ENCODE results near the gene RFX2. TPM values are rescaled to one million over a fixed set of nuclear protein-coding genes. Genes with fewer than 3 reads are reported as not detected.

The RFX2 gene
- total RNA-seq, 6 experiments from 2014 or later, result 1.6 to 2.9 (median 1.9) TPM

DNA sequence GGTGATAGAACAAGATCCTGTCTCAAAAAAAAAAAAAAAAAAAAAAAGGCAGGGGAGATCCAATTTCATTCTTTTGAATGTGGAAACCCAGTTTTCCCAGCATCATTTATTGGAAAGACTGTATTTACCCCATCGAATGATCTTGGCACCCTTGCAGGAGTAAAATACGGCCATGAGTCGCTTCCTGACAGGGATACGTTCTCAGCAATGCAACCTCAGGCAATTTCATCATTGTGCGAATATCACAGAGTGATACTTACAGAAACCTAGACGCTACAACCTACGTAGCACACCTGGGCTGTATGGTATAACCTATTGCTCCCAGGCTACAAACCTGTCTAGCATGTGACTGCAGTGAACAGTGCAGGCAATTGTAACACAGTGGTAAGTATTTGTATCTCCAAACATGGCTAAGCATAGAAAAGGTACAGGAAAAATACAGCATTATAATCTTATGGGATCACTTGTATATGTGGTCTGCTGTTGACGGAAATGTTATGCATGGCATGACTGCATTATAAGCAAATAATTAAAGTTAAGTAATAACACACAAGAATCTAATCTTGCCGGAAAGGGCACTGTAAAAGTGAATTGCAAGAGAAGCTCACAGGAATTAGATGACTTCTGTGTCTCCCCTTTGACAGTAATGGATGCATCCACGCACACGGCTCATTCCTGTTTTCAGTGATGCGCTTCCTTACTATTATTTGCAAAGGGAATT, 24.1 kb downstream of the RFX2 start:
- DNase-seq (no peak), ATAC-seq (no peak)
- TF ChIP-seq POLR2A (IDR thresholded peaks at IDR 0.05), result no peak
- TF ChIP-seq, protein P1, sequence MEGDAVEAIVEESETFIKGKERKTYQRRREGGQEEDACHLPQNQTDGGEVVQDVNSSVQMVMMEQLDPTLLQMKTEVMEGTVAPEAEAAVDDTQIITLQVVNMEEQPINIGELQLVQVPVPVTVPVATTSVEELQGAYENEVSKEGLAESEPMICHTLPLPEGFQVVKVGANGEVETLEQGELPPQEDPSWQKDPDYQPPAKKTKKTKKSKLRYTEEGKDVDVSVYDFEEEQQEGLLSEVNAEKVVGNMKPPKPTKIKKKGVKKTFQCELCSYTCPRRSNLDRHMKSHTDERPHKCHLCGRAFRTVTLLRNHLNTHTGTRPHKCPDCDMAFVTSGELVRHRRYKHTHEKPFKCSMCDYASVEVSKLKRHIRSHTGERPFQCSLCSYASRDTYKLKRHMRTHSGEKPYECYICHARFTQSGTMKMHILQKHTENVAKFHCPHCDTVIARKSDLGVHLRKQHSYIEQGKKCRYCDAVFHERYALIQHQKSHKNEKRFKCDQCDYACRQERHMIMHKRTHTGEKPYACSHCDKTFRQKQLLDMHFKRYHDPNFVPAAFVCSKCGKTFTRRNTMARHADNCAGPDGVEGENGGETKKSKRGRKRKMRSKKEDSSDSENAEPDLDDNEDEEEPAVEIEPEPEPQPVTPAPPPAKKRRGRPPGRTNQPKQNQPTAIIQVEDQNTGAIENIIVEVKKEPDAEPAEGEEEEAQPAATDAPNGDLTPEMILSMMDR (IDR thresholded peaks at IDR 0.05), result no peak
- Histone ChIP-seq H3K4me3 (no peak overlapping the region), H3K9me3 (no peaks in the 10 kb centered on the region), H3K27me3 (no peaks in the 10 kb centered on the region), H3K27ac (no peak overlapping the region), H3K4me1 (peaks cover 0 to 13% (median 1%) of the 10 kb centered on the region in 4 donors), H3K36me3 (no peaks in the 10 kb centered on the region)
- intact Hi-C loops (cut with DNase I), result no loop called here
- 82% methylated on average over 10 of the region's 12 CpGs for WGBS (ENCODE audit: insufficient coverage, low coverage, low lambda C conversion rate, missing lambda C conversion rate)

GRCh38 chr19:6084821-6085220, 25.5 kb downstream of the RFX2 start:
- Histone ChIP-seq H3K4me3 (no peak overlapping the region), H3K4me1 (peaks cover 0 to 13% (median 1%) of the 10 kb centered on the region in 4 donors), H3K36me3 (no peaks in the 10 kb centered on the region), H3K27me3 (no peaks in the 10 kb centered on the region), H3K27ac (no peak overlapping the region), H3K9me3 (no peaks in the 10 kb centered on the region)
- DNase-seq, result no peak
- WGBS (ENCODE audit: insufficient coverage, low coverage, low lambda C conversion rate, missing lambda C conversion rate), result 92% methylated on average over 2 of the region's 2 CpGs
- intact Hi-C loops (cut with DNase I), result no loop called here
- TF ChIP-seq POLR2A (IDR thresholded peaks at IDR 0.05), result no peak
- TF ChIP-seq, protein P1 (IDR thresholded peaks at IDR 0.05), result no peak
- ATAC-seq, result no peak

- H3K27ac ChIP-seq, result no peak overlapping the region
- DNase-seq (no peak), ATAC-seq (no peak)
- intact Hi-C loops (cut with DNase I), result no loop called here
- no peak overlapping the region for H3K4me3 ChIP-seq
- 93% methylated on average over 5 of the region's 5 CpGs for WGBS (ENCODE audit: insufficient coverage, low coverage, low lambda C conversion rate, missing lambda C conversion rate)
- TF ChIP-seq POLR2A (IDR thresholded peaks at IDR 0.05), result no peak
- TF ChIP-seq, protein P1 (IDR thresholded peaks at IDR 0.05), result no peak
- H3K27me3 ChIP-seq, result no peaks in the 10 kb centered on the region
- peaks cover 0 to 7% (median 0%) of the 10 kb centered on the region in 4 donors for H3K4me1 ChIP-seq
- no peaks in the 10 kb centered on the region for H3K9me3 ChIP-seq
- H3K36me3 ChIP-seq, result no peaks in the 10 kb centered on the region
Observed at GRCh38 chr19:6079107-6079506, 31.2 kb downstream of the RFX2 start.

- TF ChIP-seq, protein P1 (IDR thresholded peaks at IDR 0.05), result no peak
- no peak for TF ChIP-seq POLR2A (IDR thresholded peaks at IDR 0.05)
- no peaks in the 10 kb centered on the region for H3K27me3 ChIP-seq
- peaks cover 0 to 7% (median 0%) of the 10 kb centered on the region in 4 donors for H3K4me1 ChIP-seq
- 63% methylated on average over 2 of the region's 4 CpGs for WGBS (ENCODE audit: insufficient coverage, low coverage, low lambda C conversion rate, missing lambda C conversion rate)
- no peaks in the 10 kb centered on the region for H3K36me3 ChIP-seq
- ATAC-seq (no peak), DNase-seq (no peak)
- intact Hi-C loops (cut with DNase I), result no loop called here
- no peak overlapping the region for H3K4me3 ChIP-seq
- no peak overlapping the region for H3K27ac ChIP-seq
- H3K9me3 ChIP-seq, result no peaks in the 10 kb centered on the region
Observed at GRCh38 chr19:6078068-6078467, 32.2 kb downstream of the RFX2 start.

All from right lobe of liver (tissue), 6 donors.